ENCODE data around the gene HBP1.

DNA sequence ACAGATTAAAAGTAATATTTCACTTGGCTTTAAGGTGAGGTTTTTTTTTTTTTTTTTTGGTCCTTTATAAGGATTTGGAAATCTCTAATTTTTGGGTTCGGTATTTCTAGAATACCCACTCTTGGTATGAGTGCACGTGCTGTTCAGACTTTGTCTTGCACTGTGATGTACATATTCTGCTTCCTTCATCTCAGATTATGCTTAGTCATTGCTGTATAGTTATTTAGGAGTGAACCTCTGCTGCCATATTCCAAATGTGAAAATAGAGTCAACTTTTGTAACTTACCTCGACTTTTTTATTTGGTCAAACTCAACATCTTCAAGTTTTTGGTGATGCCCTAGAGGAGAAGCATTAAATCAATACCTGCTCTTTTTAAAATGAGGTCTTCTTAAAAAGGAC is 40.1 kb upstream of the HBP1 start:
- TF ChIP-seq POLR2A (IDR thresholded peaks at IDR 0.05; ENCODE audit: low read length), result no peak
- TF ChIP-seq, protein P1, sequence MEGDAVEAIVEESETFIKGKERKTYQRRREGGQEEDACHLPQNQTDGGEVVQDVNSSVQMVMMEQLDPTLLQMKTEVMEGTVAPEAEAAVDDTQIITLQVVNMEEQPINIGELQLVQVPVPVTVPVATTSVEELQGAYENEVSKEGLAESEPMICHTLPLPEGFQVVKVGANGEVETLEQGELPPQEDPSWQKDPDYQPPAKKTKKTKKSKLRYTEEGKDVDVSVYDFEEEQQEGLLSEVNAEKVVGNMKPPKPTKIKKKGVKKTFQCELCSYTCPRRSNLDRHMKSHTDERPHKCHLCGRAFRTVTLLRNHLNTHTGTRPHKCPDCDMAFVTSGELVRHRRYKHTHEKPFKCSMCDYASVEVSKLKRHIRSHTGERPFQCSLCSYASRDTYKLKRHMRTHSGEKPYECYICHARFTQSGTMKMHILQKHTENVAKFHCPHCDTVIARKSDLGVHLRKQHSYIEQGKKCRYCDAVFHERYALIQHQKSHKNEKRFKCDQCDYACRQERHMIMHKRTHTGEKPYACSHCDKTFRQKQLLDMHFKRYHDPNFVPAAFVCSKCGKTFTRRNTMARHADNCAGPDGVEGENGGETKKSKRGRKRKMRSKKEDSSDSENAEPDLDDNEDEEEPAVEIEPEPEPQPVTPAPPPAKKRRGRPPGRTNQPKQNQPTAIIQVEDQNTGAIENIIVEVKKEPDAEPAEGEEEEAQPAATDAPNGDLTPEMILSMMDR (IDR thresholded peaks at IDR 0.05), result no peak
- no peak for TF ChIP-seq ZC3H11A (IDR thresholded peaks at IDR 0.05)
- no peak for TF ChIP-seq RFX5 (IDR thresholded peaks at IDR 0.05)
- no peak for TF ChIP-seq EP300 (IDR thresholded peaks at IDR 0.05)

Data from A549 (cell line).